ENCODE data around the gene GTF2F2. TPM values are rescaled to one million over a fixed set of nuclear protein-coding genes. Genes with fewer than 3 reads are reported as not detected.

Gene GTF2F2
- total and polyA plus RNA-seq, 9 of the 15 experiments (the other 6 are each of a cell fraction or from before 2014, with no cell fraction given) = 19.7 to 44.8 (median 32.4) TPM

- in situ Hi-C loops (cut with MboI) (no loop called here), intact Hi-C loops (cut with micrococcal nuclease) (no loop called here)
- peaks cover 7 to 14% of the 10 kb centered on the region in 2 experiments; a peak in 3 of 5 replicates for H3K4me1 ChIP-seq (replicated peaks in 1 of 2; ENCODE audit: control insufficient read depth in 2 of 2, insufficient read depth in 2 of 2, low read length in 2 of 2)
- no peaks in the 10 kb centered on the region for H3K27me3 ChIP-seq (ENCODE audit: control insufficient read depth in 2 of 2, insufficient read depth in 2 of 2, low read length in 2 of 2)
- BruUV-seq (replicated peaks) = no TSS peak
- H3K4me2 ChIP-seq (ENCODE audit: insufficient read depth, low read length) = peak overlapping the region; percentile 91
- H3K79me2 ChIP-seq (ENCODE audit: control insufficient read depth, insufficient read depth, low read length) = peaks cover 46% of the 10 kb centered on the region
- no peaks in the 10 kb centered on the region for H3K9me1 ChIP-seq (ENCODE audit: control insufficient read depth, insufficient read depth, low read length)
- no peak for FAIRE-seq
- H3K4me3 ChIP-seq = peak overlapping the region; percentile 87
- peak overlapping the region; percentile 97 for H2AFZ ChIP-seq (ENCODE audit: low read depth, low read length)
- peak overlapping the region; percentile 87; the same call in 2 of the 3 replicates for H3K27ac ChIP-seq (ENCODE audit: extremely low read depth, low read depth, low read length)
- H4K20me1 ChIP-seq (replicated peaks; ENCODE audit: control insufficient read depth, insufficient read depth, low read length) = no peaks in the 10 kb centered on the region
- peaks cover 9% of the 10 kb centered on the region; the same call in 2 of the 3 replicates for H3K36me3 ChIP-seq (ENCODE audit: control insufficient read depth, insufficient read depth, low read length)
- WGBS (ENCODE audit: insufficient coverage, low coverage, missing lambda C conversion rate) = 7% methylated on average over 7 of the region's 7 CpGs
- peak; percentile 42 for ATAC-seq
- CTCF ChIA-PET (ENCODE audit: low intra/inter-chr PET ratio) = no interaction called here
- TF ChIP-seq ZNF197 (CRISPR knock-in tag; IDR thresholded peaks at IDR 0.05; ENCODE audit: low read depth) (no peak), SPI1 (IDR thresholded peaks at IDR 0.05; ENCODE audit: borderline replicate concordance, low read depth, low read length) (peak; percentile 66), KLF16 (IDR thresholded peaks at IDR 0.05) (no peak), DACH1 (IDR thresholded peaks at IDR 0.05; ENCODE audit: partially characterized antibody) (no peak), TCF7 (IDR thresholded peaks at IDR 0.05; ENCODE audit: borderline replicate concordance) (peak; percentile 88; the same call in 1 of the 2 replicates), KHSRP (IDR thresholded peaks at IDR 0.05) (no peak), TGIF2 (CRISPR knock-in tag; IDR thresholded peaks at IDR 0.05) (no peak), LEF1 (IDR thresholded peaks at IDR 0.05) (0 out of 2 replicates have a peak, but pooled peaks have one; percentile 15), ZNF146 (CRISPR knock-in tag; IDR thresholded peaks at IDR 0.05; ENCODE audit: unreplicated experiment) (no peak), CREM (IDR thresholded peaks at IDR 0.05; ENCODE audit: low read depth) (peak; percentile 62)
- peak overlapping the region; percentile 78 to 89; a peak in 3 of 4 replicates for H3K9ac ChIP-seq (ENCODE audit: insufficient read depth in 1 of 2, low read depth in 2 of 2, low read length in 2 of 2)
- DNase-seq (ENCODE audit: extremely low read depth in 1 of 4, low spot score in 3 of 4) = peak in 2 of 4 experiments; percentile 10 to 37
- POLR2A ChIA-PET = interaction anchor here (0.6 kb wide), 2 partner anchors 71 to 491 kb away, joined by 3 to 5 read pairs; no protein-coding TSS in a partner anchor
- H3K9me3 ChIP-seq (replicated peaks; ENCODE audit: control insufficient read depth, insufficient read depth, low read depth, low read length) = no peaks in the 10 kb centered on the region
Observed at GRCh38 chr13:45119469-45119990, 780 bp upstream of the GTF2F2 start.
